ENCODE measurements around the gene PKP1.

DNA sequence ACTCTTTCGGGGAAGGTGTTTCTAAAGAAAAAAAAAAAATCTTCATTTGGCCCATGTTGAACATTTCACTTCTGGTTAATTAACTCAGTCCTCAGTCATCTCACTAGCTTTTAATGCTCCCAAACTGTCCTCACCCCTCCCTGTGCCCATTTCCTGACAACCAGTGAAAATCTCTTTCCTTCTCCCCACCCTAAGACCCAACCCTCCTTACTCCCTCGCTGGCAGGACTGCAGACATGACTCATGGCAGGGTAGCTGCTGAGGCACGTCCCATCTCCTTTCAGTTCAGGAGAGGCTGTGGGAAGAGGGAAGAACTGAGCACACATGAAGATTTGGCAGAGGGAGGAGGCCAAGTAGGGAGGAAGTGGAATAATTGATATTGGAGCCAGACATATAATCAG, 12.6 kb downstream of the PKP1 start:
- TF ChIP-seq CTCF (IDR thresholded peaks at IDR 0.05) (no peak), POLR2A (IDR thresholded peaks at IDR 0.05) (no peak)

Measured in testis (tissue), 2 donors.